OCI-LY3 (cell line): ENCODE measurements around the gene TM4SF1.

ENCODE experiments used
- CTCF ChIP-seq: fragments of 200-600, 300-600 bp; sonication (generic); IDR thresholded peaks from 2 replicates; pipeline ENCODE4 v1.5.1; 2014; ENCODE audit warnings: antibody characterized with exemption, low read length, low read depth
- EZH2phosphoT487 ChIP-seq: fragments of 200-600 bp; shearing (Covaris generic); IDR thresholded peaks from 2 replicates; pipeline ENCODE4 v1.6.1; 2018; ENCODE audit warnings: antibody characterized with exemption, mixed run types, low read depth

GRCh38 chr3:149366031-149366430 is 11.4 kb downstream of the TM4SF1 start:
- TF ChIP-seq CTCF (no peak), EZH2phosphoT487 (no peak)
